K562 (cell line): ENCODE measurements around the gene RYR1. TPM values are rescaled to one million over a fixed set of nuclear protein-coding genes. Genes with fewer than 3 reads are reported as not detected.

Experiments
- CBX1 ChIP-seq: sonication (generic); IDR thresholded peaks from 2 replicates; pipeline ENCODE4 v1.6.1; 2016; ENCODE audit warnings: antibody characterized with exemption, low read depth, mild to moderate bottlenecking
- CBX2 ChIP-seq: fragments of 200-600 bp; sonication (generic); IDR thresholded peaks from one replicate; pipeline ENCODE4 v1.6.1; 2012; ENCODE audit warnings: mild to moderate bottlenecking, low read length, inconsistent platforms; ENCODE audit not compliant: insufficient read depth, poor library complexity, severe bottlenecking
- CBX3 ChIP-seq, 2 experiments: IDR thresholded peaks; 1 replicate in 1 of 2; 2 replicates in 1 of 2; pipeline ENCODE4 v1.6.1; 2012; ENCODE audit warnings: inconsistent platforms in 2 of 2, low read length in 2 of 2, borderline replicate concordance in 1 of 2, control low read depth in 1 of 2
- KLF16 ChIP-seq: IDR thresholded peaks from 2 replicates; pipeline ENCODE4 v1.6.1; 2016; ENCODE audit warnings: antibody characterized with exemption
- MAFF ChIP-seq: IDR thresholded peaks from 2 replicates; pipeline ENCODE4 v1.6.1; 2012; ENCODE audit warnings: low read length, improper control_type of control experiment
- MTA2 ChIP-seq: fragments of 450-650 bp; IDR thresholded peaks from 2 replicates; pipeline ENCODE4 v1.6.1; 2016; ENCODE audit warnings: low read depth
- MYNN ChIP-seq, 2 experiments: sonication (generic); formaldehyde crosslinking in 1 of 2; IDR thresholded peaks; 2 replicates each; pipeline versions ENCODE4 v1.5.0 to v1.6.1; 2016 to 2020; ENCODE audit warnings: antibody characterized with exemption in 1 of 2, missing genetic modification reagents in 1 of 2
- NONO ChIP-seq, 2 experiments: fragments of 200-400 bp in 1 of 2; fragments of 450-650 bp in 1 of 2; formaldehyde crosslinking in 1 of 2; IDR thresholded peaks; 2 replicates each; pipeline ENCODE4 v1.6.1; 2017; ENCODE audit warnings: low read depth in 2 of 2, mild to moderate bottlenecking in 2 of 2, moderate library complexity in 2 of 2, low read length in 1 of 2
- RNF2 ChIP-seq: sonication (generic); IDR thresholded peaks from 2 replicates; pipeline ENCODE4 v1.6.1; 2016
- SIX5 ChIP-seq, 2 experiments: IDR thresholded peaks; 2 replicates each; pipeline ENCODE4 v1.6.1; 2011; ENCODE audit warnings: low read length in 2 of 2, borderline replicate concordance in 1 of 2, low read depth in 1 of 2, mild to moderate bottlenecking in 1 of 2, moderate library complexity in 1 of 2; ENCODE audit not compliant: insufficient read depth in 1 of 2
- TCF3 ChIP-seq: sonication (generic); formaldehyde crosslinking; IDR thresholded peaks from 2 replicates; pipeline ENCODE4 v1.4.0; 2020; ENCODE audit warnings: mild to moderate bottlenecking, missing genetic modification reagents
- TFAP4 ChIP-seq: sonication (generic); formaldehyde crosslinking; IDR thresholded peaks from 2 replicates; pipeline ENCODE4 v1.8.0; 2022; ENCODE audit warnings: missing genetic modification reagents, mild to moderate bottlenecking, moderate library complexity, borderline replicate concordance
- TRIM24 ChIP-seq, 2 experiments: fragments of 450-650 bp; IDR thresholded peaks; 2 replicates each; pipeline ENCODE4 v1.6.1; 2016
- ZNF518B ChIP-seq: fragments of 250-450 bp; sonication (Bioruptor Pico); IDR thresholded peaks from 2 replicates; pipeline ENCODE4 v1.5.0; 2021; ENCODE audit warnings: mild to moderate bottlenecking, moderate library complexity
- ZNF778 ChIP-seq: fragments of 450-650 bp; formaldehyde crosslinking; IDR thresholded peaks from 2 replicates; pipeline ENCODE4 v1.4.0; 2020; ENCODE audit warnings: mild to moderate bottlenecking, moderate library complexity
- polyA plus RNA-seq, 8 experiments: library from polyadenylated mRNA; depleted of rRNA in 4 of 8; stranded (reverse) in 5 of 8; unstranded in 3 of 8; fragments of >200 nt; fragmentation: Nextera tagmentation in 2 of 8; fragmentation: Illumina TruSeq in 1 of 8; extraction: Ambion mirVana in 2 of 8; extraction: Trizol in 1 of 8; gene quantifications; 2 replicates each; pipeline versions ENCODE4 v1.2.1 to v1.2.3, GENCODE V29; 2011 to 2014; ENCODE audit warnings: inconsistent platforms in 1 of 8, missing spikeins in 1 of 8
- total RNA-seq, 7 experiments: library from RNA; depleted of rRNA in 6 of 7; stranded (reverse); fragments of >200 nt in 6 of 7; fragmentation: Illumina TruSeq in 2 of 7; extraction: Trizol in 2 of 7; gene quantifications; 2 replicates each; pipeline versions ENCODE4 v1.2.1 to v1.2.3, GENCODE V29; 2011 to 2021; ENCODE audit warnings: low replicate concordance in 1 of 7
- TF ChIP-seq, protein P1 (sequence below): fragments of 450-650 bp; IDR thresholded peaks from 2 replicates; pipeline ENCODE4 v1.6.1; 2016
- TF ChIP-seq, protein P2 (sequence below): fragments of 200-800 bp; sonication (Bioruptor generic); IDR thresholded peaks from 2 replicates; pipeline ENCODE4 v1.6.1; 2017; ENCODE audit warnings: missing genetic modification characterization, missing compliant biosample characterization

Gene RYR1
- total and polyA plus RNA-seq, 9 of the 15 experiments (the other 6 are each of a cell fraction or from before 2014, with no cell fraction given): 0.11 to 7.4 (median 3.7) TPM

- TF ChIP-seq MYNN (IDR thresholded peaks at IDR 0.05) (peak; percentile 47; the same call in 1 of the 2 replicates), MYNN (CRISPR knock-in tag; IDR thresholded peaks at IDR 0.05) (no peak), TRIM24 (IDR thresholded peaks at IDR 0.05) (peak; percentile 67 to 84), CBX2 (no peak), SIX5 (IDR thresholded peaks at IDR 0.05; ENCODE audit: borderline replicate concordance in 1 of 2, insufficient read depth in 1 of 2, low read depth in 1 of 2, low read length in 2 of 2) (peak in 1 of 2 experiments; percentile 24; a peak in 2 of 4 replicates), CBX1 (no peak), ZNF778 (CRISPR knock-in tag) (no peak), KLF16 (peak; percentile 82; the same call in 1 of the 2 replicates), TFAP4 (peak; percentile 97), TCF3 (CRISPR knock-in tag) (peak; percentile 90), NONO (IDR thresholded peaks at IDR 0.05; ENCODE audit: low read depth in 2 of 2, low read length in 1 of 2) (0 out of 4 replicates have a peak, but pooled peaks of 1 of the 2 experiments have one; percentile 41), MAFF (no peak), ZNF518B (CRISPR knock-in tag) (no peak), CBX3 (IDR thresholded peaks at IDR 0.05; ENCODE audit: borderline replicate concordance in 1 of 2, low read length in 2 of 2) (peak in 1 of 2 experiments; percentile 56; a peak in 1 of 3 replicates), RNF2 (peak; percentile 56; the same call in 1 of the 2 replicates), MTA2 (peak; percentile 72)
- TF ChIP-seq, protein P1, sequence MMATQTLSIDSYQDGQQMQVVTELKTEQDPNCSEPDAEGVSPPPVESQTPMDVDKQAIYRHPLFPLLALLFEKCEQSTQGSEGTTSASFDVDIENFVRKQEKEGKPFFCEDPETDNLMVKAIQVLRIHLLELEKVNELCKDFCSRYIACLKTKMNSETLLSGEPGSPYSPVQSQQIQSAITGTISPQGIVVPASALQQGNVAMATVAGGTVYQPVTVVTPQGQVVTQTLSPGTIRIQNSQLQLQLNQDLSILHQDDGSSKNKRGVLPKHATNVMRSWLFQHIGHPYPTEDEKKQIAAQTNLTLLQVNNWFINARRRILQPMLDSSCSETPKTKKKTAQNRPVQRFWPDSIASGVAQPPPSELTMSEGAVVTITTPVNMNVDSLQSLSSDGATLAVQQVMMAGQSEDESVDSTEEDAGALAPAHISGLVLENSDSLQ: peak; percentile 86
- TF ChIP-seq, protein P2, sequence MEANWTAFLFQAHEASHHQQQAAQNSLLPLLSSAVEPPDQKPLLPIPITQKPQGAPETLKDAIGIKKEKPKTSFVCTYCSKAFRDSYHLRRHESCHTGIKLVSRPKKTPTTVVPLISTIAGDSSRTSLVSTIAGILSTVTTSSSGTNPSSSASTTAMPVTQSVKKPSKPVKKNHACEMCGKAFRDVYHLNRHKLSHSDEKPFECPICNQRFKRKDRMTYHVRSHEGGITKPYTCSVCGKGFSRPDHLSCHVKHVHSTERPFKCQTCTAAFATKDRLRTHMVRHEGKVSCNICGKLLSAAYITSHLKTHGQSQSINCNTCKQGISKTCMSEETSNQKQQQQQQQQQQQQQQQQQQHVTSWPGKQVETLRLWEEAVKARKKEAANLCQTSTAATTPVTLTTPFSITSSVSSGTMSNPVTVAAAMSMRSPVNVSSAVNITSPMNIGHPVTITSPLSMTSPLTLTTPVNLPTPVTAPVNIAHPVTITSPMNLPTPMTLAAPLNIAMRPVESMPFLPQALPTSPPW (CRISPR knock-in tag): peak; percentile 58
Observed at GRCh38 chr19:38412961-38413360, 20.5 kb upstream of the RYR1 start (continued).
